NCI-H524 treated with DMSO at 0.1 percent for 48 hours (cell line): ENCODE measurements around the gene SEMA4D.

Source experiments
- DNase-seq: peaks from one replicate; lab custom pipeline; 2025; lab: John Stamatoyannopoulos, UW

SEMA4D gene

DNA sequence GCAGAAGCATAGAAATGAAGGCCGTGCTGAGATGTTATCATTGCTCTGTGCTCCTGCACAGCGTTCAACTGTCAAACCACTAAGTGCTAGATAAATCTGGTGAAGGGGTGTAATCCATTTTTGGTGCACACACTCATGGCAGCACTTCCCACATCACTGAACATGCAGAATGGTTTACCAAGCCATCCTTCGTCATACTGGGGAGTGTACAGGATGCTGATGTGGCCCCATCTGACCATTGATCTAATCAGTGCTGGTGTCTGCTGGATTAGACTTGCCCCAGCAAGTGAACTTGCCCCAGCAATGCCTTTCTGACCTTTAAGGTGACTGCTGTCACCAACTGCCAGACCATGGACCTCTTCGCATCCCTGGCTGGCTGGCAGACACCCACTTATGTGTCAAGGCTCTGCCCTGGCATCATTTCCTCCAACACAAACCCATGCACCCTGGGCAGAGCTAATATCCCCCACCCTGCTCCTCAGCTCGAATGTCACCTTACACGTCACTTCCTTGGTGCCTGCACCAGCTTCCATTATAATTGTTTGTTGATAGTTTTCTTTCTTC, 4.2 kb upstream of the SEMA4D start:
- no peak for DNase-seq

DNA sequence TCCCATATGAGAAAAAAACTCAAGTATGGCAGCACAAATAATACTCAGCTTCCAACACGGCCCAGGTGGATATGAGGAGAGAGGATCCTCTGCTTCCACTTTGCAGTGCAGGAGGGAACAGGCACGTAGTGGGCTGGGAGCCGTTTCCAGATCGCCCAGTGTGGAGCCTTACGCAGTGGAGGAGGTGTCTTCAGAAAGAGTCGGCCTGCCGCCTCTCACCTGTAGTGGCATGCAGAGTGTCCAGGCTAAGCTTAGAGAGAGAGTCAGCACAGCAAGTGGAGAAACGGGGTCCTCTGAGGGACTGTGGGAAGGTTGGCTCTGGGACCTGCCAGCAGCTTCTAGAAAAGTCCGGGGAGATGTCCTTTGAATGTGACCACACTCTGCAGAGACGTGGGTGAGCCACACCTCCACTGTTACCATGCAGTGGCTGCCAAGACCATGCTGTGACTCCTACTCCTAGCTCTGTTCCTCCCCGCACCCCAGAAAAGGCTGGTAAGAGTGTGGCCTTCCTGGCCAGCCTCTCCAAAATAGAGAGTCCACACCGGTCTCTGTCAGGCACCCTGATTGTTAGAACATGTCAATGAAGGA, 3.5 kb upstream of the SEMA4D start:
- DNase-seq: no peak

DNA sequence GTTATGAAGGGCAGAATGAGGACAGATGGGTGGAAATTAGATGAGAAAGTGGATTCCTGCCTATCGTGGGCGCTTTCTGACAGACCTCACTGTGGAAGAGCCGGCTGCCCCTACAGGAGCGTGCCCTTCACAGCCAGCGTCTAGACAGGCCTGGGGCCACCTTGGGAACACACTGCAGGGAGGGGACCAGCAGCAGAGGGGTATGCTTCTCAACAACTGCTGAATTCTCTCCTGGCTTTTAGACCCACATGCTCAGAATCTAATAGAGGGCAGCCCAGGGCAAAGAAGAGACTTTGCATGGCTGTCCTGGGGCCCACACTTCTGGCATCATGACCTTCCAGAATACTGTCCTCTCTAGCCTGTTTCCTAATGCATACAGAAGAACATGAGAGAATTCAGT, 2.1 kb upstream of the SEMA4D start:
- no peak for DNase-seq

DNA sequence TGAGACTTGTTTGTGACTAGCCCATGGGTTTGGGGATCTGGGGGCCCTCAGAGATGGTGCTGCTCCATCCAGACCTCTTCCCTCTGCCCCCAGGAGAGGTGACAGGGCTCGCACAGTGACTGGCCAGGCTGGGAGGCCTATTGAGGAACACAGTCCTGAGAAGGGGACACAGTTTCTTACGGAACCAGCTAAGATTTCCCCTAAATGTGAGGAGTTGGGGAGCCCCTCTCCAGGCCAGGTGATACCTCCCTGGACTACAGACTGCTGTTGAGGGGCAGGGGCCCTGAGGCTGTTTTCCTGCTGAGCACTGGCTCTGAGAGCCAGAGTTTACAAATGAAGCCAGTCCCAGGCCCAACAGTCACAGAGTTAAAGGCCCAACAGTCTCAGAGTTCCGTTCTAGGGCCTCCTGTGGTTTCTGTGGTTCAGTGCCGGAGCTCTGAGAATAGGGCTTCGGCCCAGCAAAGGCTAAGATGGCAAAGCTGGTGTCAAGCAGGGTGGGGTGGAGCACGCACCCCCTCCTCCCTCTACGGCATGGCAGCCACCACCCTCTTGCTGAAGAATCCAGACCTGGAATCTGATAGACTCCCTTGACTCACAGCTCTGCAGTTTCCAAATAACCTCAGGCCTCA, 1.1 kb upstream of the SEMA4D start:
- DNase-seq: no peak

DNA sequence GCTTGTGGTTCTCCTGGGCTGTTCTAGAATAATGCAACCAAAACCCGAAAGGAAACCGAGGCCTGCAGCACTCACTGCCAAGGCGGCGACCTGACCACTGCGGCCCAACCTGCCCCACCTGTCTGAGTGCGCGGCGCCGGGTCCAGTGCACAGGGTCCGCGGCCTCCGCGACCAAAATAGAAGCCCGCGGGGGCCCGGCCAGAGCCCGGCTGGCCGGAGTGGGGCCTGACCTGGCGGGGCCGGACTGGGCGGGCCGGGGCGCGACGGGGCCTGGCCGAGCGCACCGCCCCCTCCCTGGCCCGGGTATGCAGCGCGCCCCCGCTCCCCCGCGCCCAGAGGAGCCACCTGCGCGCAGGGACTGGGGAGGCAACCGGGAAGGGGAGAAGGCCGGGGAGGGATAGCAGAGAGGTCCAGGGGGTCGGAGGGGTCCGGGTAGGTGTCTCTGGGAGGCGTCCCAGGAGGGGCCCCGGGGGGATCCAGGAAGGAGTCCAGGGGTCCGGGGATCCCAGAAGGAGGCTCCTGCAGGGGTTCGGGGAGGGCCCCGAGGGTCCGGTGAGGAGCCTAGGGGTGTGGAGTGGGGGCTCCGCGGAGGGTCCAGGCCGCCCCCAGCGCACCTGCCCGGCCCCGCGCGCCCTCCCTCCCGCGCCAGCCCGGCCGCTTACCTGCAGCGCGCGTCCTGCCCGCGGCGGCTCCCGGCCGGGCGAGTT, 503 bp downstream of the SEMA4D start:
- no peak for DNase-seq

DNA sequence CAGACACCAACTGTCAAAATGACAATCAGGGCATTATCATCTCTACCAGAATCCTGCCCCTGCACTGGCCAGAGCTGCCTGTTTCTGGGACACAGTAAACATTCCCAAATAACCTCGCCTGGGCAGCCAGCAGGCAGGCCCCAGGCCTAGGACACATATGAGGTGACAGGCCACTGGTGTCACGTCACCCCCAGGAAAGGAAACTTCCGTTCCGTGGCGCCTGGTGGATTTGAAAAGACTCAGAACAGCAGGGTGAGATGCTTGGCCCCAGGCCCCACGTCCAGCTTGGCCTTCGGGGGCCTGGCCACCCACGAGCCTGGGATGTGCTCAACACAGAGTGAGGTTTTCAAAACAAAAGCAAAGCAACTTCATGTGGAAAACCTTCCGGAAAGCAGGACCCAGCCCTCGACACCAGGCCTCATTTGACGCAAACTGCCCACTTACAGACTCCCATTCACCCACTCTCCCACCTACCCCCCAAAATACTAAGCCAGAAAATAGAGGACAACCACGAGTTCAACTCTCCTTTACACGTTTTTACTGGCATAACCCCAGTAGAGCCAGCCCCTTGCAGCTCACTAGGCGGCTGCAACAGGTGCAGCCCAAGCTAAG, 1.2 kb downstream of the SEMA4D start:
- no peak for DNase-seq

DNA sequence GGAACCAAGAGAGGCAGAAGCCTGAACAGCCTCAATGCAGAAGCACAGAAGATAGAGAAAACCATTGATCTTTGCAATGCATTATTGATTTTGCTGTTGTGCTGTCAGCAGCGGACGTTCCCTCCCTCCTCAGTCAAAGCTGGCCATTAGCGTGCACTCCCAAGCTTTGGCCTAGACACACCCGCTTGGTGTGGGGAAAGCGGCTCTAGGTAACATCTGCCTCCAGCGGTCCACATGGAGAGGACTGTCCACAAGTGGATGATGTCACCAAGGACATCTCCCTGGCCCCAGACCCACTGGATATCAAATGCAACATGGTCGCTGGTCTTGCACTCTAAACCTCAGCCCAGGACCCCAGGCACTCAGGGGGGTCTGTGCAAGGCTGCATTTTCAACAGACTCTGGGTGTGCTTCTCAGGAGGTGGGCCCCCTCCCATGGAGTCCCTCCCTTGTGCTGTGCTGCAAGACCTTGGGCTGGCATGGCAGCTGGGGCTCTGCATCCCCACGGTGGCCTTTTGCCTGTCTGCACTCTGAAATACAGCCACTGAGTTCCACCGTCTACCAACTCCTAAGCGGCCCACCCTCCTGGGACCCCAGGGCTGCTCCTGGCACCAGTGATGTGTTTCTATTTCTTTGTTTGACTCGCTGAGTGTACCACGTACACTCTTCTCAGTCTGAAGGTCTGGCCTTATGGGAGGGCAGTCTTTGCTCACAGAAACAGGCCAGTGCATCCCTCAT, 1.9 kb downstream of the SEMA4D start:
- DNase-seq: no peak

DNA sequence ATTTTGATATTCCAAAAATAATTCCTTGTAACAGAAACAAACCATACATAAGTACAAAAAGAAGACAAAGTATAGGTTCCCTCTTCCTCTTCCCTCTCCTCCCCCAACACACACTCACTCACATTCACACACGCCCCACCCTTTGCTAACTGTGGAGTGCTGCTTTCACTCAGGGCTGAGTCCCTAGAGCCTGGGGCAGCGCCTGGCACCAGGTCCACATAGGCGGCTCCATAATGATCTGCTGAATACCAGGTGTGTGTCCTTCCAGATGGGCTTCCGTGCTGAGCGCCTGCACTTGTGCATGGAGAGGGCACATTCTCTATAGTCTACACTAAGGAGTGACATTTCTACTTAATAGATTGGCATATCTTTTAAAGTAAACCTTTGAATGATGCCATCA, 3.7 kb downstream of the SEMA4D start:
- DNase-seq: no peak

DNA sequence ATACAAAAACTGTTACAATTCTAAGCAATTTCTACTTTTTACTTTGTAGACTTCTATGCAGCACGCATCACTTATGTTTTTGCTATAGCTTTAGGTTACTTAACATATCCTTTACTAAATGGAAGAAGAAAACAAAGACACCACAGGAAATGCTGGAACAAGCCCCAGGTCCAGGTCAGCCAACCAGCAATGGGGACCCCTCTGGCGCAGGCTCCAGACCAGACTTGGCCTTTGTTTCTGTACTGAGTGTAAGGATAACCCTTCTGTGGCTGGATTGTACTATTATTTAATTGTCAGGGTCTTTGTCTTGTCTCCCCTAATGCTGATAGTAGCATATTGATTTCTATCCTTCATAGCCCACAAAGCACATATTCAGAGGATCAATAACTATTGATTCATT, 4.2 kb downstream of the SEMA4D start:
- DNase-seq: no peak

DNA sequence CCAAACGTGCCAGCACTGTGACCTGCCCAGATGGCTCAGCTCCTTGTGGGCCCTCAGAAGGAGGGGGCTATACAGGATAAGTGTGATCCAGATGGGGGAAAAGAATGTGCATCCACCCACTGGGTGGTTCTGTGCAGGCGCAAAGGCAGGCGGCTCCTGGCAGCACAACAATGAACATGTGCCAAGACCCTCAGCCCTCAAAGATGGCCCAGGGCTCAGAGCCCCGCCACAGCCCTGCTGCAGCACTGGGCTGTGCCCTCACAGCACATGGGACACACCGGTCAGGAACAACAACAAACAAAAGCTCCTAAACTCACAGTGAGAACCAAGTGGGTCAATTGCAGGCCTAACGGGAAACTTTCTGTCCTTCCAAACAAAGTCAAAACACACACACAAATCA, 4.7 kb downstream of the SEMA4D start:
- DNase-seq: no peak

DNA sequence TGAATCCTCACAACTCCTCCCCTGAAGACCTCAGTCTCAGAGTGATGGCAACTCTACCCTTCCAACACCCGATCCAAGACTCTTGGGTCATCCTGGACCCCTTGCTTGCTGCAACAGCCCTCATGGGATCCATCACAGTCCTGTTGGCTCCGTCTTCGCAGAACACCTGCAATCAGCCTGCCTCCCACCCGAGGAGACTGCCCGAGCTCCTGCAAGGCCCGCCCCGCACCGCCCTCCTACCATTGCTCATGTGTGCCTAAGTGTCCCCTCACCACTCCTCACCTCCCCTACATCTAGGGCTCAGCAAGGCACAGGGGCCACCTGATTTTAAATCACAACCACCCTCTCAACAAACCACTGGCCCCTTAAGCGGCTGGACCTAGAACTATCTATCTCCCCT, 5.3 kb downstream of the SEMA4D start:
- no peak for DNase-seq

DNA sequence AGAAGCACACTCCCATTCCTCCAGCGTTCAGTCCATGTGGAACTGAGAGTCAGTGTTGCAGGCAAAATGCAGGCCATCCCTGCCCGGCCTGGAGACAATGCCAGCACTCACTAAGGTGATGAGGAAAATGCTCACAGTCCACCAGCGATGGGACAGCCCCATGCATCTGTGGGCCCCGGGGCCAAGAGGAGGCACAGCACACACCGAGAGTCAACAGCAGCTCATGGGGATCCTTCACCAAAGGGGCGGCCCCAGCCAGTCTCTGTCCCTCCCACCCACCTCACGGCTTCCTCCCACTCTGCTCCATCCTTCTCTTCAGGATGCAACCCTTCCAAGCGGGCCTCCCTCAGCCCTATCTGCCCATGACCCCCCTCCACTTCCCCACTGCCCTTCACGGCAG, 6.2 kb downstream of the SEMA4D start:
- no peak for DNase-seq

DNA sequence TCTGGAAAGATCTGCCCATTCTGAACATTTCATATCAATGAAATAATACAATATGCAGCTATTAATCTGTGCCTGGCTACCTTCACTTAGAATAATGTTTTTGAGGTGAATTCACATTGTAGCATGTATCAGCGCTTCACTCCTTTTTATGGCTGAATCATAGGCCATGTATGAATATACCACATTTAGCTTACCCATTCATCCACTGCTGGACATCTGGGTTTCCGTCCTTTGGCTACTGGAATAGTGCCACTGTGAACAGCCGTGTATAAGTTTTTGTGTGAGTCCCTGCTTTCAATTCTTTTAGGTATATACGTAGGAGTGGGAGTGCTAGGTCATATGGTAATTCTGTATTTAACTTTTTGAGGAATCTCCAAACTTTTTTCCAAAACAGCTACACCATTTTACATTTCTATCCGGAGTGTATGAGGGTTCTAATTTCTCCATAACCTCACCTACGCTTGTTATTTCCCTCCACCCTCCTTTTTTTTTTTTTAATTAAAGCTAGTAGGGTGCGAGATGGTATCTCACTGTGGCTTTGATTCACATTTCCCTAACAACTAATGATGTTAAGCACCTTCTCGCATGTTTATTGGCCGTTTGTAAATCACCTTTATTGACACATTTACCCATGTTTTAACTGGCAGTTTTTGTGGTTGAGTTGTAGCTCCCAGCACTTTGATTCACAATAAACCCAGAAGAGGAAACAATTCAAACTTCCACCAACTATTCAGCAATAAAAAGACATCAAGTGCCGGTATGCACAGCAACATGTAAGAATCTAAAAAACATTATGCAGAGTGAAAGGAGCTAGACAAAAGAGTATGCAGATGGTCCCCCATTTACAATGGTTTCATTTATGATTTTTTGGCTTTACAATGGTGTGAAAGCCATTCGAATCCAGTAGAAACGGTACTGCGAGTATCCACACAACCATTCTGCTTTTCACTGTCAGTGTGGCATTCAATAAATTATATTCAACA, 8.1 kb downstream of the SEMA4D start:
- no peak for DNase-seq

DNA sequence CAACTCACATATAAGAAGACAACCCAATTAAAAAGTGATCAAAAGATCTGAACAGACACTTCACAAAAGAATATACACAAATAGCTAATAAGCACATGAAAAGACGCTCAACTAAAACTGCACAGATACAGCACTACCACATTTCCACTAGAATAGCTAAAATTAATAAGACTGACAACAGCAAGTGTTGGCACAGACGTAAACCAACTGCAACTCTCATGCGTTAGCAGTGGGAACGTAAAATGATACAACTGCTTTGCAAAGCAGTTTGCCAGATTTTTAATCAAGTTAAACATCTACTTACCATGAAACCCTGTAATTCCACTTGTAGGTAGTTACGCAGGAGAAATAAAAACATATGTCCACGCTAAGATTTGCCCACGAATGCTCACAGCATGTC, 9.0 kb downstream of the SEMA4D start:
- no peak for DNase-seq

DNA sequence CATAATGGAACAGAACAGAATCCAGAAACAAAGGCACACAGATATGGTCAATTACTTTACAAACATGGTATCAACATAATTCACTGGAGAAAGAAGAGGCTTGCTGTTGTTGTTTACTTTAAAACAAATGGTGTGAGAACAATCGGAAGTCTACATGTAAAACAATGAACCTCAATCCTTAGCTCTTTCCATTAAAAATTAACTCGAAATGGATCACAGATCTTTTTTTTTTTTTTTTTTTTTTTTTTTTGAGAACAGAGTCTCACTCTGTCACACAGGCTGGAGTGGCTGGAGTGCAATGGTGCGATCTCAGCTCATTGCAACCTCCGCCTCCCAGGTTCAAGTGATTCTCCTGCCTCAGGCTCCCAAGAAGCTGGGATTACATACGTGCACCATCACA, 9.8 kb downstream of the SEMA4D start:
- DNase-seq: no peak

DNA sequence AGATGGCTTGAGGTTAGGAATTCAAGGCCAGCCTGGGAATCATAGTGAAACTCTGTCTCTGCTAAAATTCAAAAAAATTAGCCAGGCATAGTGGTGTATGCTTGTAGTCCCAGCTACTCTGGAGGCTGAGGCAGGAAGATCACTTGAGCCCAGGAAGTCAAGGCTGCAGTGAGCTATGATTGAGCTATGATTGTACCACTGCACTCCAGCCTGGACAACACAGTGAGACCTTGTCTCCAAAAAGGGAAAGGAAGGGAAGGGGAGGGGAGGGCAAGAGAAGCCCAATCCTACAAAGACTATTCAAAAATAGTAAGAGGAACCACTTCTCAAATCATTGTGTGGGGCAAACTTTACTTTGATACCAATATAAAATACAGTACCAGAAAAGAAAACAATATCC, 11.2 kb downstream of the SEMA4D start:
- DNase-seq: no peak

DNA sequence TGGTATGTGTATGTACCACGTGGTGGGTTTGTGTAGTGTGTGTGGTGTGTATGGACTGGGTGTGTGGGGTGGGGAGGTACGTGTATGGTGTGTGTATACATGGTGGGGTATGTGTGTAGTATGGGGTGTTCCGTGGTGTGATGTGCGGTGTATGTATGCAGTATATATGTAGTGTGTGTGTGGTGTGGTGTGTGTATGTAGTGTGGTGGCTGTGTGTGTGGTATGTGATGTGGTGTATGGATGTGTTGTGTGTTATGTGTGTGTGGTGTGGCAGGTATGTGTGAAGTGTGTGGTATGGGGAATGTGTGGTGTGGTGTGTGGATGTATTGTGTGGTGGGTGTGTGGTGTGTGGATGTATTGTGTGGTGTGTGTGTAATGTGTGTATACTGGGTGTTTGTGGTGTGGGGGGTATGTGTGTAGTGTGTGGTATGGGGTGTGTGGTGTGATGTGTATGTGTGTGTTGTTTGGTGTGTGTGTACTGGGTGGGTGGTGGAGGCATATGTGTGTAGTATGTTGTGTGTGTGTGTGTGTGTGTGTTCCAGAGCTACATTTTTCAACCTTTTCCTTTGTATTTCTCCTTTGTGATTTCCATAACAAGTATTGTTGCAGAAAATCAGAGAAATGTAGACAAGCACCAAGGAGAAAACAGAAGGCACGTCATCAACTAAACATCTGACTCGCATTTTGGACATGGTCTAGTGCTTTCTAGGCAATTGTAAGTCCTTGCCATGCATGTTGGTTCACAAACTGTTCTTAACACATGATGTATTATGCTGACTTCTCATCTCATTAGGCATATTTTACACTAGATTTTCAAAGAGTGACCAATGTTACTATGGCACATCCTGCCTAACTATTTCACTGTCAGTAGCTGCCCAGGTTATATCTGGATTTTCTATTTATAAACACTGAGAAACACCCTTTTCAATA, 13.2 kb downstream of the SEMA4D start:
- no peak for DNase-seq

DNA sequence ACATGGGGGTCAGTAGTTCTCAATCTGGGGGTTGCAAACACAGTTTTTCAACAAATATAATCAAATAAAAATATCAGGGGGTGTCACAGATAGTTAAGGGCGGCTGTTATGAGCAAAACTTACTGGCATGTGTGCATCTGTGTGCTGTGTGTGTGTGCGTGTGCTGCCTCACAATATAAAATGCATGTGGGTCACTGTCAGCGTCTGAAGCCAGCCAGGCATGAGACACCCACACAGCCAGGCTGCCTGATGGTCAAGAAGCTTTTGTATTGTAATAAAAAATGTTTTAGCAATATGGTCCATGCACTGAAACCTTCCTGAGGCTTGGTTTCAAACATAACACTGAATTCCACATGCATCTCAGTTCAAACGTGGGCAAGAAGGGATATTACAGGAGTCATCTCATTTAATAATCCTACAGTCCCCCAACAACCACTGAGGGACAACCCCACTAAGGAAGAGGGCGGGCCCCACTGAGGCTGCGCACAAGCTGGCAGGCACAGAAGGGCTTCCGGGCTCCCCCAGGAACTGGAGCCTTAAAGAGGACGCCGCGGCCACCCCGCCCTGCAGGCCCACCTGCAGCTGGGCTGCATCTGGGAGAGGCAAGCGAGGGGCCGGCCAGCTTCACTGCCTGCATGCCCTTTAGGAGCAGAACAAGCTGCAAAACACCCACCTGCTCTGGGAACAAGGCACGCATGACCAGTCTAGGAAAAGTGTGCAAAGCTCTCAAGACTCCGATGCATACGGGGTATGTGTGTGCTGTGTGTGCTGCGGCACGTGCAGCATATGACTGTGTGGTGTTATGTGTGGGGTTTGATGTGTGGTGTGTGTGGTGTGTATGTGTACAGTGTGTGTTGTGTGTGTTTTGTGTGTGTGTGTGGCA, 14.1 kb downstream of the SEMA4D start:
- no peak for DNase-seq

DNA sequence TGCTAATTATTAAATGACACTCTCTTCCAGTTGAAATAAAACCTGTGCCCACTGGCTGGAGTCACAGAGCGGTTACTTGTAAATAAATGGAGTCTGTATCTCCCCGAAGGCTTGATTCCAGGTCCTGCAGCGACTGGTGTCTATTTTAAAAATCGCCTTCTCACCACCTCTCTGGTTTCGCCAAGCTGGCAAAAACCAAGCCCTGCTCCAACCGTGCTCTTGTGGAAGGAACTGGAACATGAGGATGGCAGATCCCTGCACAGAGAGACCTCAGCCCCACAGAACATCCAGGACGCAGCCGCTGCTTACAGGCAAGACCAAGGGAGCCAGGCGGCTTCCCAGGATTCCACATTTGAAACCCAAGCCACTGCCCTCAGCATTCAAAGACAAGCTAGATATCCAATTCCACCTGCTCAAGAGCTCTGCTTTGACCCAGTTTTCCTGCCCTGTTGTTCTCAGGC, 15.0 kb downstream of the SEMA4D start:
- DNase-seq: no peak
